Astrocyte (in vitro differentiated cells and primary cell): ENCODE data around the gene KIF21B. TPM values are rescaled to one million over a fixed set of nuclear protein-coding genes. Genes with fewer than 3 reads are reported as not detected.
"Not testable (repeated sequence)": the region's sequence is repeated elsewhere in the genome, so short reads cannot be mapped to it uniquely, and the experiment has no call there.

Experiments used
- DNase-seq: peaks from one replicate; pipeline ENCODE4 v3.0.0-alpha.2; 2010; ENCODE audit warnings: low read depth
- FAIRE-seq: peaks from 2 replicates; lab custom pipeline; 2011; peaks lifted over from hg19 to GRCh38; lab: Jason Lieb, UNC
- H2AFZ ChIP-seq: 2 replicates; pipeline ENCODE4 v1.6.0; 2012; ENCODE audit warnings: low read depth, low read length, inconsistent platforms
- H3K27ac ChIP-seq: 2 replicates; pipeline ENCODE4 v1.5.1; 2011; ENCODE audit warnings: low read depth, low read length, inconsistent platforms
- H3K27me3 ChIP-seq: 2 replicates; pipeline ENCODE4 v1.6.0; 2011; ENCODE audit warnings: low read length, inconsistent platforms; ENCODE audit not compliant: insufficient read depth
- H3K36me3 ChIP-seq: 2 replicates; pipeline ENCODE4 v1.5.1; 2011; ENCODE audit warnings: low read length, inconsistent platforms; ENCODE audit not compliant: insufficient read depth
- H3K4me1 ChIP-seq: 2 replicates; pipeline ENCODE4 v1.5.1; 2011; ENCODE audit warnings: low read length, inconsistent platforms; ENCODE audit not compliant: insufficient read depth
- H3K4me2 ChIP-seq: 2 replicates; pipeline ENCODE4 v1.6.0; 2012; ENCODE audit warnings: low read length, inconsistent platforms
- H3K4me3 ChIP-seq: 2 replicates; pipeline ENCODE4 v1.5.1; 2011; ENCODE audit warnings: low read depth, mild to moderate bottlenecking, low read length, inconsistent platforms; ENCODE audit not compliant: insufficient read depth
- H3K79me2 ChIP-seq: 2 replicates; pipeline ENCODE4 v1.6.0; 2012; ENCODE audit warnings: mild to moderate bottlenecking, low read length, inconsistent platforms; ENCODE audit not compliant: insufficient read depth
- H3K9ac ChIP-seq: 2 replicates; pipeline ENCODE4 v1.6.0; 2012; ENCODE audit warnings: mild to moderate bottlenecking, low read length, inconsistent platforms
- H3K9me3 ChIP-seq: 2 replicates; pipeline ENCODE4 v1.5.1; 2012; ENCODE audit warnings: low read depth, mild to moderate bottlenecking, low read length, inconsistent platforms; ENCODE audit not compliant: insufficient read depth
- H4K20me1 ChIP-seq: 2 replicates; pipeline ENCODE4 v1.6.0; 2012; ENCODE audit warnings: low read length, inconsistent platforms; ENCODE audit not compliant: insufficient read depth
- H3K27ac Mint-ChIP-seq: one replicate; pipeline ENCODE4 v1.8.0; 2021; ENCODE audit warnings: mild to moderate bottlenecking, mixed read lengths; ENCODE audit not compliant: unreplicated experiment
- H3K27me3 Mint-ChIP-seq: one replicate; pipeline ENCODE4 v1.8.0; 2021; ENCODE audit warnings: low read depth, mixed read lengths; ENCODE audit not compliant: unreplicated experiment
- H3K36me3 Mint-ChIP-seq: one replicate; pipeline ENCODE4 v1.8.0; 2021; ENCODE audit warnings: low read depth, mixed read lengths; ENCODE audit not compliant: unreplicated experiment
- H3K4me1 Mint-ChIP-seq: one replicate; pipeline ENCODE4 v1.8.0; 2021; ENCODE audit warnings: low read depth, mixed read lengths; ENCODE audit not compliant: unreplicated experiment
- H3K4me3 Mint-ChIP-seq: one replicate; pipeline ENCODE4 v1.8.0; 2021; ENCODE audit warnings: mild to moderate bottlenecking, moderate library complexity, mixed read lengths; ENCODE audit not compliant: unreplicated experiment
- H3K9me3 Mint-ChIP-seq: one replicate; pipeline ENCODE4 v1.8.0; 2021; ENCODE audit warnings: mild to moderate bottlenecking, mixed read lengths; ENCODE audit not compliant: unreplicated experiment
- CTCF ChIP-seq: IDR thresholded peaks from 2 replicates; pipeline ENCODE4 v1.5.1; 2011; ENCODE audit warnings: low read depth, mild to moderate bottlenecking, inconsistent platforms, low read length, moderate library complexity; ENCODE audit not compliant: insufficient read depth
- EZH2 ChIP-seq: IDR thresholded peaks from 2 replicates; pipeline ENCODE4 v1.6.1; 2012; ENCODE audit warnings: mild to moderate bottlenecking, low read length, inconsistent platforms; ENCODE audit not compliant: insufficient read depth
- total RNA-seq: library from RNA; stranded (reverse); gene quantifications from 2 replicates; pipeline ENCODE4 v1.2.1, GENCODE V29; 2021

Gene KIF21B
- total RNA-seq, 1 donor from 2014 or later: 4.7 TPM

GRCh38 chr1:200967693-200968468 is 55.6 kb downstream of the KIF21B start:
- Histone ChIP-seq H3K4me3 (no peak overlapping the region), H2AFZ (no peak overlapping the region), H3K27me3 (no peaks in the 10 kb centered on the region), H3K9me3 (no peaks in the 10 kb centered on the region), H3K27ac (no peak overlapping the region), H3K4me2 (no peak overlapping the region), H3K79me2 (no peaks in the 10 kb centered on the region), H3K9ac (no peak overlapping the region), H3K4me1 (no peaks in the 10 kb centered on the region), H3K36me3 (no peaks in the 10 kb centered on the region), H4K20me1 (no peaks in the 10 kb centered on the region)
- no peak for DNase-seq
- Mint-ChIP-seq H3K9me3 (no peaks in the 10 kb centered on the region), H3K4me1 (peaks cover 4% of the 10 kb centered on the region), H3K4me3 (no peak overlapping the region), H3K27me3 (peaks cover 23% of the 10 kb centered on the region), H3K36me3 (peaks cover 4% of the 10 kb centered on the region), H3K27ac (no peak overlapping the region)
- FAIRE-seq: no peak
- TF ChIP-seq EZH2 (no peak), CTCF (no peak)

- FAIRE-seq (no peak), DNase-seq (no peak)
- Mint-ChIP-seq H3K9me3 (no peaks in the 10 kb centered on the region), H3K4me3 (no peak overlapping the region), H3K36me3 (peaks cover 4% of the 10 kb centered on the region), H3K27me3 (peaks cover 23% of the 10 kb centered on the region), H3K27ac (no peak overlapping the region), H3K4me1 (peaks cover 8% of the 10 kb centered on the region)
- no peak overlapping the region for H3K27ac ChIP-seq
- H3K4me1 ChIP-seq: no peaks in the 10 kb centered on the region
- no peak overlapping the region for H3K4me3 ChIP-seq
- no peak overlapping the region for H3K9ac ChIP-seq
- no peaks in the 10 kb centered on the region for H4K20me1 ChIP-seq
- H3K4me2 ChIP-seq: no peak overlapping the region
- H3K27me3 ChIP-seq: no peaks in the 10 kb centered on the region
- H3K36me3 ChIP-seq: no peaks in the 10 kb centered on the region
- no peaks in the 10 kb centered on the region for H3K79me2 ChIP-seq
- no peaks in the 10 kb centered on the region for H3K9me3 ChIP-seq
- no peak for TF ChIP-seq EZH2
- TF ChIP-seq CTCF: no peak
- H2AFZ ChIP-seq: no peak overlapping the region
Measured at GRCh38 chr1:200966934-200967333, 56.6 kb downstream of the KIF21B start.

- Histone ChIP-seq H3K4me1 (no peaks in the 10 kb centered on the region), H2AFZ (no peak overlapping the region), H4K20me1 (no peaks in the 10 kb centered on the region), H3K79me2 (no peaks in the 10 kb centered on the region), H3K27ac (no peak overlapping the region), H3K4me3 (no peak overlapping the region), H3K9ac (no peak overlapping the region), H3K4me2 (no peak overlapping the region), H3K9me3 (no peaks in the 10 kb centered on the region), H3K36me3 (no peaks in the 10 kb centered on the region), H3K27me3 (no peaks in the 10 kb centered on the region)
- H3K27ac Mint-ChIP-seq: no peak overlapping the region
- no peak overlapping the region for H3K4me3 Mint-ChIP-seq
- peaks cover 23% of the 10 kb centered on the region for H3K27me3 Mint-ChIP-seq
- TF ChIP-seq EZH2 (no peak), CTCF (no peak)
- no peak for DNase-seq
- FAIRE-seq: no peak
- H3K9me3 Mint-ChIP-seq: no peaks in the 10 kb centered on the region
- peaks cover 2% of the 10 kb centered on the region for H3K36me3 Mint-ChIP-seq
- peaks cover 8% of the 10 kb centered on the region for H3K4me1 Mint-ChIP-seq
Measured at GRCh38 chr1:200965111-200965805, 58.3 kb downstream of the KIF21B start.

- H3K27ac ChIP-seq, H3K27ac Mint-ChIP-seq, H3K9ac ChIP-seq, H3K79me2 ChIP-seq, DNase-seq, H3K4me1 ChIP-seq, H3K4me2 ChIP-seq, H3K36me3 Mint-ChIP-seq, H3K4me3 Mint-ChIP-seq, H3K4me3 ChIP-seq, H3K27me3 ChIP-seq, FAIRE-seq, H2AFZ ChIP-seq, H3K36me3 ChIP-seq, H4K20me1 ChIP-seq, H3K9me3 ChIP-seq, H3K9me3 Mint-ChIP-seq: not testable (repeated sequence)
- peaks cover 10% of the 10 kb centered on the region for H3K4me1 Mint-ChIP-seq
- H3K27me3 Mint-ChIP-seq: peaks cover 25% of the 10 kb centered on the region
Measured at GRCh38 chr1:200963888-200964287, 59.6 kb downstream of the KIF21B start.
